ENCODE measurements around the gene ACTMAP.
A peak's percentile ranks its signal among the peaks of the same experiment; 100 is the strongest.

ACTMAP gene

GRCh38 chr19:40721140-40721486, 29.2 kb downstream of the ACTMAP start:
- no peak for TF ChIP-seq CTCF (IDR thresholded peaks at IDR 0.05; ENCODE audit: extremely low read depth, missing control alignments)
- DNase-seq (ENCODE audit: low spot score): no peak

GRCh38 chr19:40719414-40719894, 30.8 kb downstream of the ACTMAP start:
- no peak for DNase-seq (ENCODE audit: low spot score)

GRCh38 chr19:40718774-40719391, 31.4 kb downstream of the ACTMAP start:
- DNase-seq (ENCODE audit: low spot score): peak; percentile 40
- TF ChIP-seq CTCF (IDR thresholded peaks at IDR 0.05; ENCODE audit: extremely low read depth, missing control alignments): no peak

More at GRCh38 chr19:40719414-40719894, 30.8 kb downstream of the ACTMAP start:
- no peak for TF ChIP-seq CTCF (IDR thresholded peaks at IDR 0.05; ENCODE audit: extremely low read depth, missing control alignments)

DNA sequence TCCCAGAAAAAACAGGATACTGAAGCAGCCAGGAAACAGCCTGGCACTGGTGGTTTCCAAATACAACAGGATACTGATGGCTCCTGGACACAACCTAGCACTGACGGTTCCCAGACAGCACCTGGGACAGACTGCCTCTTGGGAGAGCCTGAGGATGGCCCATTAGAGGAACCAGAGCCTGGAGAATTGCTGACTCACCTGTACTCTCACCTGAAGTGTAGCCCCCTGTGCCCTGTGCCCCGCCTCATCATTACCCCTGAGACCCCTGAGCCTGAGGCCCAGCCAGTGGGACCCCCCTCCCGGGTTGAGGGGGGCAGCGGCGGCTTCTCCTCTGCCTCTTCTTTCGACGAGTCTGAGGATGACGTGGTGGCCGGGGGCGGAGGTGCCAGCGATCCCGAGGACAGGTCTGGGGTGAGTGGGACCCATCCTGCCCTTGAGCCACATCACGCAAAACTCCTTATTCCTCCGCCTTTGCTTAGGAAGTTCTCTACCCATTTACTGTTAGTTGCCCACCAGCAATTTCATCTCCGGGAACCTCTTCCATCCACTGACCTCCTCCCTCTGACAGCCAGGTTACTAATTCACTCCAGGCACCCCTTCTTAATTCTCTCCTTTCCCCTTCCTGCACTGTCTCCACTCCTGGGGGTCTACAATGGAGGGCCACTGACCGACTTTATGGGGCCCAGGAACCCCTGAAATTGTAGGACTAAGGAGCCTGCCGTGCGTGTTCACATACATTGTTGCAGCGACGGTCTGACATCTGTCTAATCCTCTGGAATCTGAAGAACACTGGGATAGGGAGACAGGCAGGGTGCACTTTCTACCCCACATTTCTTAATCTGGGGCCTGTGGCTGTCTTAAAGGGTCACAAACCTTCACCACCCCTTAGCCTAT, 32.1 kb downstream of the ACTMAP start:
- DNase-seq (ENCODE audit: low spot score): no peak
- no peak for TF ChIP-seq CTCF (IDR thresholded peaks at IDR 0.05; ENCODE audit: extremely low read depth, missing control alignments)

- no peak for TF ChIP-seq CTCF (IDR thresholded peaks at IDR 0.05; ENCODE audit: extremely low read depth, missing control alignments)
- no peak for DNase-seq (ENCODE audit: low spot score)
Observed at GRCh38 chr19:40717325-40717879, 32.9 kb downstream of the ACTMAP start.

DNA sequence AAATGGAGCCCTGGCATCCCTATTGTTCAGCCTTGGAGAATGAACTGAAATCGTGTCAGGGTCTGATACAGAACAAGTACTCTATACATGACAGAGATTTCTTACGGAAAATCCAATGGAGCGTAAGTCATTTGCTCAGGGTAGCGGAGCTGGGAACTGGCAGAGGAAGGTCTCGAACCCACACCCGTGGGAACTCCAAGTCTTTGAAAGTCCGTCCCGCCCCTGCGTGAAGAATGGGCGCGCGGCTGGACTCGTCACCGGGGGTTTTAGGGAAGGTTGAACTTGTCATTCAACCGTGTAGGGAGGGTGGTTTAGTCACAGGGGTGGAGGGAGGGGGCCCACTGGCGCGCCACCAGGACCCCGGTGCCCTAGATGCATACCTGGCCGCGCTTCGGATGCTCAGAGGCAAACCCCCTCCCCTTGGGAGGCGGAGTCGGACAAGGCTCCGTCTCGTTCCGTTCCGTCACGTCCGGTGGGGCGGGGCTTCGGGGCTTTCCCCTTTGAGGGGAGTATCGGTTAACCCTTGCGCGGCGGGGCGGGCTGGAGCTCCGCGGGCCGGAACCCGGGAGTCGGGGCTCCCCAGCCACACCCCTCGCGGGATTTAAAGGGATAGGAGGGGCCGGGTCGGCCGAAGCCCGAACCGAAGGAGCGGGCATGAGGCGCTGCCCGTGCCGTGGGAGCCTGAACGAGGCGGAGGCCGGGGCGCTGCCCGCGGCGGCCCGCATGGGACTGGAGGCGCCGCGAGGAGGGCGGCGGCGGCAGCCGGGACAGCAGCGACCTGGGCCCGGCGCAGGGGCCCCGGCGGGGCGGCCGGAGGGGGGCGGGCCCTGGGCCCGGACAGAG, 33.6 kb downstream of the ACTMAP start, which contains the start of the genes COQ8B and ITPKC:
Gene COQ8B, minus strand, starts transcription at position 405 of the 843 bp plus-strand sequence. CDS start 2,254 bp downstream, outside the sequence.
Gene ITPKC, plus strand, starts transcription at position 631 of the 843 bp plus-strand sequence. Its CDS starts 24 bp downstream, at position 655.
- peak; percentile 99 for DNase-seq (ENCODE audit: low spot score)
- TF ChIP-seq CTCF (IDR thresholded peaks at IDR 0.05; ENCODE audit: extremely low read depth, missing control alignments): no peak

Measured in GM20000 (cell line).